K562 (cell line): ENCODE data around the gene PHC1. TPM values are rescaled to one million over a fixed set of nuclear protein-coding genes. Genes with fewer than 3 reads are reported as not detected.

Experiments used
- ATAC-seq: fragments of 200-7000 bp; cut with Tn5 transposase; 3 replicates; pipeline ENCODE4 v1.9.1; 2020; ENCODE audit warnings: moderate library complexity
- BruUV-seq: library from RNA; stranded (reverse); fragments of 400-500 nt; replicated peaks from 2 replicates; lab custom pipeline; 2021; lab: Mats Ljungman, UMichigan
- CTCF ChIA-PET: fragments of 300-600 bp; formaldehyde crosslinking; extraction: SDS; loops from one replicate; lab custom pipeline; 2021; ENCODE audit warnings: low intra/inter-chr PET ratio; lab: Yijun Ruan, JAX
- POLR2A ChIA-PET: fragments of 300-600, 350-650 bp; sonication (Branson Sonifier 250); formaldehyde crosslinking; extraction: SDS; loops from one replicate; lab custom pipeline; 2021; ENCODE audit warnings: antibody characterized with exemption, inconsistent platforms; lab: Yijun Ruan, JAX
- DNase-seq, 4 experiments: peaks; one replicate each; pipeline versions ENCODE4 v3.0.0 to v3.0.0-alpha.2; 2011 to 2018; ENCODE audit warnings: low spot score in 3 of 4, mixed read lengths in 3 of 4; ENCODE audit errors: extremely low read depth in 1 of 4
- FAIRE-seq: peaks from 2 replicates; lab custom pipeline; 2011; peaks lifted over from hg19 to GRCh38; lab: Jason Lieb, UNC
- H2AFZ ChIP-seq: 2 replicates; pipeline ENCODE4 v1.6.0; 2011; ENCODE audit warnings: low read depth, low read length, control low read depth, inconsistent platforms
- H3K27ac ChIP-seq: fragments of 200-600 bp; 3 replicates; pipeline ENCODE4 v1.8.0; 2011; ENCODE audit warnings: low read depth, mild to moderate bottlenecking, control low read depth, inconsistent platforms, low read length, moderate library complexity, mixed read lengths; ENCODE audit errors: extremely low read depth
- H3K27me3 ChIP-seq, 2 experiments: fragments of 300-600 bp in 1 of 2; 2 replicates in 1 of 2; 3 replicates in 1 of 2; pipeline versions ENCODE4 v1.6.0 to v1.8.0; 2011; ENCODE audit warnings: inconsistent platforms in 2 of 2, low read length in 2 of 2, mild to moderate bottlenecking in 1 of 2, mixed read lengths in 1 of 2, moderate library complexity in 1 of 2; ENCODE audit not compliant: control insufficient read depth in 2 of 2, insufficient read depth in 2 of 2
- H3K36me3 ChIP-seq: fragments of 300-600 bp; 3 replicates; pipeline ENCODE4 v1.8.0; 2011; ENCODE audit warnings: mild to moderate bottlenecking, low read length, inconsistent platforms; ENCODE audit not compliant: control insufficient read depth, insufficient read depth
- H3K4me1 ChIP-seq, 2 experiments: fragments of 200-600 bp in 1 of 2; replicated peaks in 1 of 2; 2 replicates in 1 of 2; 3 replicates in 1 of 2; pipeline versions ENCODE4 v1.5.1 to v1.8.0; 2011; ENCODE audit warnings: inconsistent platforms in 2 of 2, low read length in 2 of 2, mild to moderate bottlenecking in 1 of 2, mixed read lengths in 1 of 2, moderate library complexity in 1 of 2; ENCODE audit not compliant: control insufficient read depth in 2 of 2, insufficient read depth in 2 of 2
- H3K4me2 ChIP-seq: 2 replicates; pipeline ENCODE4 v1.6.1; 2011; ENCODE audit warnings: low read length, control low read depth, inconsistent platforms, mixed read lengths; ENCODE audit not compliant: insufficient read depth
- H3K4me3 ChIP-seq: fragments of 200-600 bp; sonication (generic), shearing (Covaris generic); 2 replicates; pipeline ENCODE4 v1.5.1; 2016; ENCODE audit warnings: control low read depth, inconsistent platforms
- H3K79me2 ChIP-seq: fragments of 200-600 bp; 3 replicates; pipeline ENCODE4 v1.8.0; 2011; ENCODE audit warnings: low read length, inconsistent platforms; ENCODE audit not compliant: control insufficient read depth, insufficient read depth
- H3K9ac ChIP-seq, 2 experiments: 2 replicates each; pipeline versions ENCODE4 v1.6.0 to v1.6.1; 2011; ENCODE audit warnings: low read depth in 2 of 2, low read length in 2 of 2, control low read depth in 1 of 2, inconsistent platforms in 1 of 2, mild to moderate bottlenecking in 1 of 2, mixed read lengths in 1 of 2; ENCODE audit not compliant: insufficient read depth in 1 of 2
- H3K9me1 ChIP-seq: one replicate; pipeline ENCODE4 v1.6.0; 2011; ENCODE audit warnings: inconsistent platforms, mild to moderate bottlenecking, low read length, moderate library complexity; ENCODE audit not compliant: control insufficient read depth, insufficient read depth
- H3K9me3 ChIP-seq: replicated peaks from 2 replicates; pipeline ENCODE4 v1.5.1; 2011; ENCODE audit warnings: low read depth, low read length, inconsistent platforms; ENCODE audit not compliant: control insufficient read depth, insufficient read depth
- H4K20me1 ChIP-seq: replicated peaks from 2 replicates; pipeline ENCODE4 v1.6.1; 2011; ENCODE audit warnings: low read length, inconsistent platforms, mixed read lengths; ENCODE audit not compliant: control insufficient read depth, insufficient read depth
- CTBP1 ChIP-seq: fragments of 450-650 bp; IDR thresholded peaks from 2 replicates; pipeline ENCODE4 v1.6.1; 2016; ENCODE audit warnings: borderline replicate concordance
- NR2C2 ChIP-seq, 2 experiments: fragments of 200-800 bp in 1 of 2; sonication (Bioruptor generic) in 1 of 2; sonication (generic) in 1 of 2; formaldehyde crosslinking in 1 of 2; IDR thresholded peaks; 2 replicates each; pipeline versions ENCODE4 v1.6.1 to v1.8.0; 2016 to 2022; ENCODE audit warnings: mild to moderate bottlenecking in 1 of 2, missing compliant biosample characterization in 1 of 2, missing genetic modification characterization in 1 of 2, missing genetic modification reagents in 1 of 2
- RB1 ChIP-seq: fragments of 450-650 bp; IDR thresholded peaks from 2 replicates; pipeline ENCODE4 v1.6.1; 2017; ENCODE audit warnings: low read depth, mild to moderate bottlenecking
- RBFOX2 ChIP-seq: fragments of 200-400 bp; formaldehyde crosslinking; IDR thresholded peaks from 2 replicates; pipeline ENCODE4 v1.6.1; 2017; ENCODE audit warnings: low read depth, mild to moderate bottlenecking, low read length, moderate library complexity
- SMAD3 ChIP-seq: fragments of 450-650 bp; formaldehyde crosslinking; conservative IDR thresholded peaks from 2 replicates; pipeline ENCODE4 v1.4.0; 2020; ENCODE audit warnings: mild to moderate bottlenecking
- ZKSCAN1 ChIP-seq: fragments of 150-350 bp; IDR thresholded peaks from 2 replicates; pipeline ENCODE4 v1.6.1; 2016; ENCODE audit warnings: low read depth, low read length
- in situ Hi-C: fragments of 300-500 bp; cut with MboI; formaldehyde crosslinking; loops from 4 replicates; pipeline ENCODE4 v1.15.0; 2018; ENCODE audit warnings: inconsistent platforms, mixed read lengths
- intact Hi-C: fragments of 100-400 bp; cut with micrococcal nuclease; formaldehyde crosslinking; loops from 2 replicates; pipeline ENCODE4 v1.14.2; 2022
- polyA plus RNA-seq, 8 experiments: library from polyadenylated mRNA; depleted of rRNA in 4 of 8; stranded (reverse) in 5 of 8; unstranded in 3 of 8; fragments of >200 nt; fragmentation: Nextera tagmentation in 2 of 8; fragmentation: Illumina TruSeq in 1 of 8; extraction: Ambion mirVana in 2 of 8; extraction: Trizol in 1 of 8; gene quantifications; 2 replicates each; pipeline versions ENCODE4 v1.2.1 to v1.2.3, GENCODE V29; 2011 to 2014; ENCODE audit warnings: inconsistent platforms in 1 of 8, missing spikeins in 1 of 8
- total RNA-seq, 7 experiments: library from RNA; depleted of rRNA in 6 of 7; stranded (reverse); fragments of >200 nt in 6 of 7; fragmentation: Illumina TruSeq in 2 of 7; extraction: Trizol in 2 of 7; gene quantifications; 2 replicates each; pipeline versions ENCODE4 v1.2.1 to v1.2.3, GENCODE V29; 2011 to 2021; ENCODE audit warnings: low replicate concordance in 1 of 7
- TF ChIP-seq, protein P1 (sequence below): fragments of 450-650 bp; conservative IDR thresholded peaks from 2 replicates; pipeline ENCODE4 v1.6.1; 2016; ENCODE audit warnings: missing genetic modification characterization, low read depth, mild to moderate bottlenecking, control low read depth, missing compliant biosample characterization
- TF ChIP-seq, protein P2 (sequence below): fragments of 450-650 bp; IDR thresholded peaks from 2 replicates; pipeline ENCODE4 v1.6.1; 2016

Gene PHC1
- total and polyA plus RNA-seq, 9 of the 15 experiments (the other 6 are each of a cell fraction or from before 2014, with no cell fraction given), result 1.9 to 13.7 (median 6.9) TPM

GRCh38 chr12:8914716-8915526, 612 bp downstream of the PHC1 start (continued):
- TF ChIP-seq RBFOX2 (0 out of 2 replicates have a peak, but pooled peaks have one; percentile 21), SMAD3 (CRISPR knock-in tag) (no peak), NR2C2 (CRISPR knock-in tag; IDR thresholded peaks at IDR 0.05) (no peak), NR2C2 (tag; IDR thresholded peaks at IDR 0.05) (peak; percentile 73; the same call in 1 of the 2 replicates), CTBP1 (peak; percentile 71)
- TF ChIP-seq, protein P1, sequence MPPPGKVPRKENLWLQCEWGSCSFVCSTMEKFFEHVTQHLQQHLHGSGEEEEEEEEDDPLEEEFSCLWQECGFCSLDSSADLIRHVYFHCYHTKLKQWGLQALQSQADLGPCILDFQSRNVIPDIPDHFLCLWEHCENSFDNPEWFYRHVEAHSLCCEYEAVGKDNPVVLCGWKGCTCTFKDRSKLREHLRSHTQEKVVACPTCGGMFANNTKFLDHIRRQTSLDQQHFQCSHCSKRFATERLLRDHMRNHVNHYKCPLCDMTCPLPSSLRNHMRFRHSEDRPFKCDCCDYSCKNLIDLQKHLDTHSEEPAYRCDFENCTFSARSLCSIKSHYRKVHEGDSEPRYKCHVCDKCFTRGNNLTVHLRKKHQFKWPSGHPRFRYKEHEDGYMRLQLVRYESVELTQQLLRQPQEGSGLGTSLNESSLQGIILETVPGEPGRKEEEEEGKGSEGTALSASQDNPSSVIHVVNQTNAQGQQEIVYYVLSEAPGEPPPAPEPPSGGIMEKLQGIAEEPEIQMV (tag), result peak; percentile 64; the same call in 1 of the 2 replicates
- TF ChIP-seq, protein P2, sequence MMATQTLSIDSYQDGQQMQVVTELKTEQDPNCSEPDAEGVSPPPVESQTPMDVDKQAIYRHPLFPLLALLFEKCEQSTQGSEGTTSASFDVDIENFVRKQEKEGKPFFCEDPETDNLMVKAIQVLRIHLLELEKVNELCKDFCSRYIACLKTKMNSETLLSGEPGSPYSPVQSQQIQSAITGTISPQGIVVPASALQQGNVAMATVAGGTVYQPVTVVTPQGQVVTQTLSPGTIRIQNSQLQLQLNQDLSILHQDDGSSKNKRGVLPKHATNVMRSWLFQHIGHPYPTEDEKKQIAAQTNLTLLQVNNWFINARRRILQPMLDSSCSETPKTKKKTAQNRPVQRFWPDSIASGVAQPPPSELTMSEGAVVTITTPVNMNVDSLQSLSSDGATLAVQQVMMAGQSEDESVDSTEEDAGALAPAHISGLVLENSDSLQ, result peak; percentile 40

- intact Hi-C loops (no loop called here), in situ Hi-C loops (no loop called here)
- H3K9ac ChIP-seq, result no peak overlapping the region
- no peak overlapping the region for H3K27ac ChIP-seq
- H4K20me1 ChIP-seq, result no peaks in the 10 kb centered on the region
- H3K9me1 ChIP-seq, result no peaks in the 10 kb centered on the region
- H3K4me3 ChIP-seq, result no peak overlapping the region
- ChIA-PET POLR2A (no interaction called here), CTCF (no interaction called here)
- no peak overlapping the region for H3K4me2 ChIP-seq
- FAIRE-seq (no peak), DNase-seq (no peak), ATAC-seq (no peak)
- H3K4me1 ChIP-seq, result peaks cover 6 to 23% of the 10 kb centered on the region in 2 experiments; a peak in 4 of 5 replicates
- TF ChIP-seq ZKSCAN1 (no peak), RB1 (no peak)
- H3K36me3 ChIP-seq, result no peaks in the 10 kb centered on the region
- BruUV-seq, result TSS peak; percentile 53
- no peaks in the 10 kb centered on the region for H3K9me3 ChIP-seq
- no peaks in the 10 kb centered on the region for H3K27me3 ChIP-seq
- peaks cover 7% of the 10 kb centered on the region; the same call in 2 of the 3 replicates for H3K79me2 ChIP-seq
- no peak overlapping the region for H2AFZ ChIP-seq
Measured at GRCh38 chr12:8916154-8916553, 1.8 kb downstream of the PHC1 start.
